Neural progenitor cell (in vitro differentiated cells): ENCODE measurements around the gene AFF3.

ENCODE experiments used
- CTCF ChIP-seq: fragments of 200-600 bp; sonication (generic); IDR thresholded peaks from 2 replicates; pipeline ENCODE4 v1.5.1; 2017; ENCODE audit warnings: antibody characterized with exemption, mild to moderate bottlenecking
- EZH2 ChIP-seq: fragments of 200-600 bp; sonication (generic); IDR thresholded peaks from 2 replicates; pipeline ENCODE4 v1.6.1; 2017; ENCODE audit warnings: antibody characterized with exemption, mild to moderate bottlenecking, moderate library complexity

DNA sequence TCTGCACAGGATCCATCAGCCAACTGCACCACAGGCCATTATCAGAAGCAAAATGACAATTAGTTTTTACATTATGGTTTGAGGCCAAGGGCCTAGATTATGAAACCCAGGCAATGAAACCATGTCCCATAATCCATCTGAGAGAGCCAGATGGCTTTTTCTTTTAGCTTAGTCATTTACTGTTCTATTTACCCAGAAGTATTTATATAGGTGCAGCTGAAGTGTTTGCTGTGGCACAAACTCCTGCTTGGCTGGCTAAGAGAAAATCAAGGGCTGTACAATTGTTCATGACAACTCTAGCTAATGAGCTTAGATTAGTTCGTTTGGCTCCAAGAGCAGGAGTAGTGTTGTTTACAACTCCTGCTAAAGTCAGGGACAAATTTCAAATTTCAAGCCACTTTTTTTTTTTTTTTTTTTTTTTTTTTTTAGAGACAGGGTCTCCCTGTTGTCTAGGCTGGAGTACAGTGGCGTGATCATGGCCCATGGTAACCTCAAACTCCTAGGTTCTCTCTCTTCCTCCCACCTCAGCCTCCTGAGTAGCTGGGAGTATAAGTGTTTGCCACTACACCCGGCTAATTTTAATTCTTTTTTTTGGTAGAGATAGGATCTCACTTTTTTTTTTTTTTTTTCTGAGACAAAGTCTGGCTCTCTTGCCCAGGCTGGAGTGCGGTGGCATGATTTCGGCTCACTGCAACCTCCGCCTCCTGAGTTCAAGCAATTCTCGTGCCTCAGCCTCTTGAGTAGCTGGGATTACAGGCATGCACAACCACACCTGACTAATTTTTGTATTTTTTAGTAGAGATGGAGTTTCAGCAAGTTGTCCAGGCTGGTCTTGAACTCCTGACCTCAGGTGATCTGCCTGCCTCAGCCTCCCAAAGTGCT, 634.2 kb downstream of the AFF3 start:
- TF ChIP-seq CTCF (no peak), EZH2 (no peak)
